ENCODE data around the gene NF2. TPM values are rescaled to one million over a fixed set of nuclear protein-coding genes. Genes with fewer than 3 reads are reported as not detected.

NF2 gene
- total and polyA plus RNA-seq, 10 of the 15 experiments (the other 5 are each of a cell fraction or from before 2014, with no cell fraction given), result 2.2 to 49.8 (median 22.5) TPM

GRCh38 chr22:29712119-29712518 lies 108.7 kb downstream of the NF2 start:
- POLR2A ChIA-PET, result no interaction called here
- 32% methylated on average over 2 of the region's 2 CpGs for WGBS (ENCODE audit: insufficient coverage, insufficient replicate concordance, low lambda C conversion rate, missing lambda C conversion rate)

More at GRCh38 chr22:29712119-29712518, 108.7 kb downstream of the NF2 start:
- Histone ChIP-seq H2AFZ (ENCODE audit: control insufficient read depth, low read depth, low read length) (no peak overlapping the region), H3K36me3 (ENCODE audit: control insufficient read depth in 2 of 2, insufficient read depth in 2 of 2, low read length in 1 of 2) (no peaks in the 10 kb centered on the region), H3K79me2 (ENCODE audit: control insufficient read depth, insufficient read depth, low read length) (no peaks in the 10 kb centered on the region), H3K9me3 (replicated peaks; ENCODE audit: control insufficient read depth, insufficient read depth, low read length) (no peaks in the 10 kb centered on the region), H4K20me1 (ENCODE audit: control insufficient read depth, insufficient read depth) (no peaks in the 10 kb centered on the region), H3K27me3 (replicated peaks in 1 of 2; ENCODE audit: control insufficient read depth in 2 of 2, insufficient read depth in 2 of 2, low read length in 1 of 2) (no peaks in the 10 kb centered on the region; a peak in 1 of 4 replicates), H3K27ac (ENCODE audit: control insufficient read depth, insufficient read depth) (no peak overlapping the region), H3K4me1 (ENCODE audit: control insufficient read depth, insufficient read depth, low read length) (no peaks in the 10 kb centered on the region), H3K4me2 (ENCODE audit: control insufficient read depth, insufficient read depth) (no peak overlapping the region), H3K9ac (ENCODE audit: control insufficient read depth, insufficient read depth, low read length) (no peak overlapping the region), H3K4me3 (no peak overlapping the region)
- intact Hi-C loops (cut with micrococcal nuclease; ENCODE audit: unreplicated experiment), result no loop called here
- BruUV-seq (replicated peaks), result no TSS peak
- DNase-seq (ENCODE audit: low read depth, low spot score), result no peak
- ATAC-seq, result no peak
- no peak for FAIRE-seq
- in situ Hi-C loops (cut with MboI), result no loop called here
- RAD21 ChIA-PET (ENCODE audit: unreplicated experiment), result no interaction called here
- CTCF ChIA-PET, result no interaction called here
- SMC1A ChIA-PET (ENCODE audit: uncharacterized antibody, unreplicated experiment), result no interaction called here
- no peak for TF ChIP-seq NR2C2 (IDR thresholded peaks at IDR 0.05; ENCODE audit: borderline replicate concordance, control insufficient read depth, insufficient read length, low read depth)
- no peak for TF ChIP-seq ZNF622 (IDR thresholded peaks at IDR 0.05)
- no peak for TF ChIP-seq JUNB (IDR thresholded peaks at IDR 0.05)
- no peak for TF ChIP-seq PAX8 (IDR thresholded peaks at IDR 0.05)
- TF ChIP-seq, protein P1, sequence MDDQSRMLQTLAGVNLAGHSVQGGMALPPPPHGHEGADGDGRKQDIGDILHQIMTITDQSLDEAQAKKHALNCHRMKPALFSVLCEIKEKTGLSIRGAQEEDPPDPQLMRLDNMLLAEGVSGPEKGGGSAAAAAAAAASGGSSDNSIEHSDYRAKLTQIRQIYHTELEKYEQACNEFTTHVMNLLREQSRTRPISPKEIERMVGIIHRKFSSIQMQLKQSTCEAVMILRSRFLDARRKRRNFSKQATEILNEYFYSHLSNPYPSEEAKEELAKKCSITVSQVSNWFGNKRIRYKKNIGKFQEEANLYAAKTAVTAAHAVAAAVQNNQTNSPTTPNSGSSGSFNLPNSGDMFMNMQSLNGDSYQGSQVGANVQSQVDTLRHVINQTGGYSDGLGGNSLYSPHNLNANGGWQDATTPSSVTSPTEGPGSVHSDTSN (IDR thresholded peaks at IDR 0.05; ENCODE audit: insufficient replicate concordance, low read depth, low read length), result no peak
- no peak for TF ChIP-seq E4F1 (IDR thresholded peaks at IDR 0.05; ENCODE audit: borderline replicate concordance, partially characterized antibody)
- TF ChIP-seq FOS (IDR thresholded peaks at IDR 0.05; ENCODE audit: borderline replicate concordance, extremely low read depth, insufficient read length), result no peak
- no peak for TF ChIP-seq HSF1 (IDR thresholded peaks at IDR 0.05; ENCODE audit: low read depth, low read length)
- TF ChIP-seq GATAD2B (conservative IDR thresholded peaks at IDR 0.05; ENCODE audit: low read depth), result no peak
- no peak for TF ChIP-seq RAD21 (IDR thresholded peaks at IDR 0.05; ENCODE audit: insufficient read depth, low read depth, low read length)
- TF ChIP-seq USF1 (IDR thresholded peaks at IDR 0.05; ENCODE audit: borderline replicate concordance, extremely low read length, insufficient read depth, low read depth, low read length), result no peak
- no peak for TF ChIP-seq SMAD5 (IDR thresholded peaks at IDR 0.05; ENCODE audit: low read depth)
- no peak for TF ChIP-seq CBFB (IDR thresholded peaks at IDR 0.05; ENCODE audit: low read depth)
- no peak for TF ChIP-seq NFIC (IDR thresholded peaks at IDR 0.05; ENCODE audit: low read depth, low read length)
- TF ChIP-seq IRF3 (IDR thresholded peaks at IDR 0.05), result no peak

Data from GM12878 (cell line).